Thyroid gland (tissue), 4 donors: ENCODE measurements around the gene LMO7.

Experiments used
- POLR2A ChIP-seq, 2 donors: fragments of 450-650 bp; IDR thresholded peaks; one replicate each; pipeline ENCODE4 v1.6.1; 2017; ENCODE audit warnings: antibody characterized with exemption in 2 of 2, mild to moderate bottlenecking in 2 of 2, moderate library complexity in 1 of 2
- TF ChIP-seq, protein P1 (sequence below), 6 experiments: fragments of 200-600 bp in 3 of 6; fragments of 450-650 bp in 3 of 6; sonication (generic) in 3 of 6; IDR thresholded peaks; one replicate each; pipeline ENCODE4 v1.5.1; 2016 to 2019; ENCODE audit warnings: antibody characterized with exemption in 6 of 6, mild to moderate bottlenecking in 2 of 6, inconsistent platforms in 1 of 6, moderate library complexity in 1 of 6

DNA sequence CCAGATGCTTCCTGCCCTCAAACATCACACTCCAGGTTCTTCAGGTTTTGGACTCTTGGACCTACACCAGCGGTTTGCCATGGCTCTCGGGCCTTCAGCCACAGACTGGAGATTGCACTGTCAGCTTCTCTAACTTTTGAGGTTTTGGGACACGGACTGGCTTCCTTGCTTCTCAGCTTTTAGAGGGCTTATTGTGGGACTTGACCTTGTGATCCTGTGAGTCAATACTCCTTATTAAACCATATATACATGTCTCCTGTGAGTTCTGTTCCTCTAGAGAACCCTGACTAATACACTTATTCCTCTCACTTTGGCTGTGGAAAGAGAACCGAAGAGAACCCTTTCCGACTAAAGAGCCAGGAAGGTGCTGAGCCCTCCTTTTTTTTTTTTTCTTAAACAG, 53.6 kb downstream of the LMO7 start:
- TF ChIP-seq, protein P1, sequence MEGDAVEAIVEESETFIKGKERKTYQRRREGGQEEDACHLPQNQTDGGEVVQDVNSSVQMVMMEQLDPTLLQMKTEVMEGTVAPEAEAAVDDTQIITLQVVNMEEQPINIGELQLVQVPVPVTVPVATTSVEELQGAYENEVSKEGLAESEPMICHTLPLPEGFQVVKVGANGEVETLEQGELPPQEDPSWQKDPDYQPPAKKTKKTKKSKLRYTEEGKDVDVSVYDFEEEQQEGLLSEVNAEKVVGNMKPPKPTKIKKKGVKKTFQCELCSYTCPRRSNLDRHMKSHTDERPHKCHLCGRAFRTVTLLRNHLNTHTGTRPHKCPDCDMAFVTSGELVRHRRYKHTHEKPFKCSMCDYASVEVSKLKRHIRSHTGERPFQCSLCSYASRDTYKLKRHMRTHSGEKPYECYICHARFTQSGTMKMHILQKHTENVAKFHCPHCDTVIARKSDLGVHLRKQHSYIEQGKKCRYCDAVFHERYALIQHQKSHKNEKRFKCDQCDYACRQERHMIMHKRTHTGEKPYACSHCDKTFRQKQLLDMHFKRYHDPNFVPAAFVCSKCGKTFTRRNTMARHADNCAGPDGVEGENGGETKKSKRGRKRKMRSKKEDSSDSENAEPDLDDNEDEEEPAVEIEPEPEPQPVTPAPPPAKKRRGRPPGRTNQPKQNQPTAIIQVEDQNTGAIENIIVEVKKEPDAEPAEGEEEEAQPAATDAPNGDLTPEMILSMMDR (IDR thresholded peaks at IDR 0.05): no peak
- no peak for TF ChIP-seq POLR2A (IDR thresholded peaks at IDR 0.05)
